HEK293 (cell line): ENCODE data around the gene OR2V1.
A peak's percentile ranks its signal among the peaks of the same experiment; 100 is the strongest.
"Not testable (repeated sequence)": the region's sequence is repeated elsewhere in the genome, so short reads cannot be mapped to it uniquely, and the experiment has no call there.

Experiments used
- CTCF ChIA-PET: fragments of 350-600 bp; formaldehyde crosslinking; extraction: SDS; loops from one replicate; lab custom pipeline; 2021; ENCODE audit warnings: antibody characterized with exemption; lab: Yijun Ruan, JAX
- POLR2A ChIA-PET: fragments of 300-600 bp; formaldehyde crosslinking; extraction: SDS; loops from one replicate; lab custom pipeline; 2020; ENCODE audit warnings: antibody characterized with exemption, inconsistent platforms; lab: Yijun Ruan, JAX
- H3K27ac ChIP-seq: fragments of 200-500 bp; sonication (Bioruptor generic); 2 replicates; pipeline ENCODE4 v1.5.1; 2014; ENCODE audit warnings: low read depth, low read length, control low read depth, inconsistent platforms; ENCODE audit errors: extremely low read depth
- H3K36me3 ChIP-seq, 2 experiments: fragments of 200-500 bp in 1 of 2; sonication (Bioruptor generic) in 1 of 2; 1 replicate in 1 of 2; 2 replicates in 1 of 2; pipeline ENCODE4 v1.5.1; 2014 to 2017; ENCODE audit warnings: inconsistent platforms in 2 of 2, low read length in 2 of 2; ENCODE audit not compliant: control insufficient read depth in 2 of 2, insufficient read depth in 1 of 2
- H3K4me1 ChIP-seq: fragments of 200-500 bp; sonication (Bioruptor generic); 2 replicates; pipeline ENCODE4 v1.5.1; 2014; ENCODE audit warnings: mild to moderate bottlenecking, low read length, inconsistent platforms; ENCODE audit not compliant: control insufficient read depth, insufficient read depth
- H3K4me3 ChIP-seq: 2 replicates; pipeline ENCODE4 v1.5.1; 2011; ENCODE audit warnings: low read depth, mild to moderate bottlenecking, control low read depth, low read length, moderate library complexity
- H3K9me3 ChIP-seq: fragments of 200-500 bp; sonication (Bioruptor generic); 2 replicates; pipeline ENCODE4 v1.5.1; 2014; ENCODE audit warnings: low read depth, low read length, inconsistent platforms; ENCODE audit not compliant: control insufficient read depth, insufficient read depth
- BCL6B ChIP-seq: fragments of 450-650 bp; formaldehyde crosslinking; IDR thresholded peaks from 2 replicates; pipeline ENCODE4 v1.5.1; 2017; ENCODE audit warnings: missing biosample characterization, missing genetic modification characterization
- KLF16 ChIP-seq: fragments of 450-650 bp; formaldehyde crosslinking; IDR thresholded peaks from 2 replicates; pipeline ENCODE4 v1.5.1; 2017; ENCODE audit warnings: missing biosample characterization, missing genetic modification characterization
- PRDM2 ChIP-seq: fragments of 450-650 bp; formaldehyde crosslinking; IDR thresholded peaks from 2 replicates; pipeline ENCODE4 v1.5.1; 2016; ENCODE audit warnings: missing biosample characterization, missing genetic modification characterization, borderline replicate concordance
- RBAK ChIP-seq: fragments of 450-650 bp; formaldehyde crosslinking; IDR thresholded peaks from 2 replicates; pipeline ENCODE4 v1.5.1; 2016; ENCODE audit warnings: missing biosample characterization, missing genetic modification characterization
- REPIN1 ChIP-seq: fragments of 450-650 bp; formaldehyde crosslinking; IDR thresholded peaks from 2 replicates; pipeline ENCODE4 v1.5.1; 2017; ENCODE audit warnings: missing biosample characterization, missing genetic modification characterization, low read depth
- SETDB1 ChIP-seq: IDR thresholded peaks from one replicate; pipeline ENCODE4 v1.6.1; 2017; ENCODE audit warnings: mild to moderate bottlenecking, low read length, moderate library complexity, mixed read lengths; ENCODE audit not compliant: insufficient read length
- TRIM28 ChIP-seq: IDR thresholded peaks from 2 replicates; pipeline ENCODE4 v1.6.1; 2011; ENCODE audit warnings: low read length, control low read depth, borderline replicate concordance
- ZBTB1 ChIP-seq: fragments of 450-650 bp; formaldehyde crosslinking; IDR thresholded peaks from 2 replicates; pipeline ENCODE4 v1.5.1; 2016; ENCODE audit warnings: missing biosample characterization, missing genetic modification characterization
- ZIC2 ChIP-seq: fragments of 450-650 bp; formaldehyde crosslinking; IDR thresholded peaks from 2 replicates; pipeline ENCODE4 v1.5.1; 2016; ENCODE audit warnings: missing biosample characterization, missing genetic modification characterization
- ZNF132 ChIP-seq: fragments of 450-650 bp; formaldehyde crosslinking; IDR thresholded peaks from 2 replicates; pipeline ENCODE4 v1.5.1; 2017; ENCODE audit warnings: missing biosample characterization, missing genetic modification characterization, borderline replicate concordance
- ZNF133 ChIP-seq: fragments of 450-650 bp; formaldehyde crosslinking; IDR thresholded peaks from 2 replicates; pipeline ENCODE4 v1.5.1; 2016; ENCODE audit warnings: missing biosample characterization, missing genetic modification characterization
- ZNF148 ChIP-seq: fragments of 450-650 bp; formaldehyde crosslinking; IDR thresholded peaks from 2 replicates; pipeline ENCODE4 v1.5.0; 2017; ENCODE audit warnings: missing biosample characterization, missing genetic modification characterization, borderline replicate concordance
- ZNF155 ChIP-seq: fragments of 450-650 bp; formaldehyde crosslinking; IDR thresholded peaks from 2 replicates; pipeline ENCODE4 v1.5.1; 2016; ENCODE audit warnings: missing biosample characterization, missing genetic modification characterization
- ZNF16 ChIP-seq: fragments of 450-650 bp; formaldehyde crosslinking; IDR thresholded peaks from 2 replicates; pipeline ENCODE4 v1.5.1; 2016; ENCODE audit warnings: low read depth, missing biosample characterization, missing genetic modification characterization
- ZNF433 ChIP-seq: fragments of 450-650 bp; formaldehyde crosslinking; IDR thresholded peaks from 2 replicates; pipeline ENCODE4 v1.5.1; 2016; ENCODE audit warnings: missing biosample characterization, missing genetic modification characterization, low read depth
- ZNF623 ChIP-seq: fragments of 450-650 bp; formaldehyde crosslinking; IDR thresholded peaks from 2 replicates; pipeline ENCODE4 v1.5.1; 2016; ENCODE audit warnings: missing biosample characterization, missing genetic modification characterization
- ZNF658 ChIP-seq: fragments of 450-650 bp; formaldehyde crosslinking; IDR thresholded peaks from 2 replicates; pipeline ENCODE4; 2016; ENCODE audit warnings: missing biosample characterization, missing genetic modification characterization
- ZNF664 ChIP-seq: fragments of 450-650 bp; formaldehyde crosslinking; IDR thresholded peaks from 2 replicates; pipeline ENCODE4 v1.5.1; 2016; ENCODE audit warnings: missing biosample characterization, missing genetic modification characterization
- ZNF701 ChIP-seq: fragments of 450-650 bp; formaldehyde crosslinking; IDR thresholded peaks from 2 replicates; pipeline ENCODE4 v1.5.1; 2016; ENCODE audit warnings: missing biosample characterization, missing genetic modification characterization
- ZSCAN5A ChIP-seq: fragments of 450-650 bp; formaldehyde crosslinking; IDR thresholded peaks from 2 replicates; pipeline ENCODE4 v1.5.1; 2016; ENCODE audit warnings: missing biosample characterization, missing genetic modification characterization

The OR2V1 gene

GRCh38 chr5:181114284-181114843 is 16.6 kb downstream of the OR2V1 start (continued):
- no peak for TF ChIP-seq ZNF16 (tag by site-specific recombination)
- no peak for TF ChIP-seq ZBTB1 (tag by site-specific recombination)
- TF ChIP-seq ZNF132 (tag by site-specific recombination): no peak
- TF ChIP-seq ZNF155 (tag by site-specific recombination): no peak
- no peak for TF ChIP-seq ZNF623 (tag by site-specific recombination)
- no peak for TF ChIP-seq ZIC2

- CTCF ChIA-PET, H3K4me3 ChIP-seq, H3K36me3 ChIP-seq, POLR2A ChIA-PET, H3K27ac ChIP-seq, H3K4me1 ChIP-seq, H3K9me3 ChIP-seq: not testable (repeated sequence)
- TF ChIP-seq SETDB1 (peak; percentile 50), TRIM28 (peak; percentile 91)
Measured at GRCh38 chr5:181113572-181113971, 17.4 kb downstream of the OR2V1 start.

GRCh38 chr5:181112476-181112875 is 18.5 kb downstream of the OR2V1 start:
- no peak for TF ChIP-seq ZNF148 (tag by site-specific recombination)
- no peak for TF ChIP-seq ZNF664 (tag by site-specific recombination)
- no peak for TF ChIP-seq KLF16 (tag by site-specific recombination)
- TF ChIP-seq ZSCAN5A (tag by site-specific recombination): no peak
- TF ChIP-seq BCL6B (tag by site-specific recombination): no peak
- TF ChIP-seq REPIN1: no peak
- TF ChIP-seq ZNF433 (tag by site-specific recombination): no peak
- TF ChIP-seq RBAK (tag by site-specific recombination): no peak
- no peak for TF ChIP-seq PRDM2 (tag by site-specific recombination)
- no peak for TF ChIP-seq ZNF133 (tag by site-specific recombination)
- TF ChIP-seq ZNF701 (tag by site-specific recombination): no peak
- no peak for TF ChIP-seq ZNF658
- ChIA-PET CTCF (interaction anchor here (0.6 kb wide), 1 partner anchor 35 kb away, joined by 4 read pairs; no protein-coding TSS in a partner anchor), POLR2A (no interaction called here)
- H3K9me3 ChIP-seq: no peaks in the 10 kb centered on the region; the same call in 1 of the 2 replicates
- H3K36me3 ChIP-seq: no peaks in the 10 kb centered on the region
- no peaks in the 10 kb centered on the region for H3K4me1 ChIP-seq
- H3K4me3 ChIP-seq: no peak overlapping the region
- no peak overlapping the region for H3K27ac ChIP-seq
